Hepatocyte (in vitro differentiated cells): ENCODE data around the gene LEKR1. TPM values are rescaled to one million over a fixed set of nuclear protein-coding genes. Genes with fewer than 3 reads are reported as not detected.

Experiments used
- DNase-seq: peaks from one replicate; pipeline ENCODE4 v3.0.0-alpha.2; 2016; ENCODE audit warnings: low spot score
- H2AFZ ChIP-seq: fragments of 200-600 bp; sonication (generic); 2 replicates; pipeline ENCODE4 v1.6.0; 2016; ENCODE audit warnings: antibody characterized with exemption, mild to moderate bottlenecking
- H3K27ac ChIP-seq: fragments of 200-600 bp; sonication (generic); 2 replicates; pipeline ENCODE4 v1.5.1; 2016; ENCODE audit warnings: mild to moderate bottlenecking
- H3K27me3 ChIP-seq: fragments of 200-600 bp; sonication (generic); 2 replicates; pipeline ENCODE4 v1.6.1; 2016
- H3K36me3 ChIP-seq: fragments of 200-600 bp; sonication (generic); replicated peaks from 2 replicates; pipeline ENCODE4 v1.5.1; 2016; ENCODE audit warnings: low read depth; ENCODE audit not compliant: insufficient read depth
- H3K4me1 ChIP-seq: fragments of 200-600 bp; sonication (generic); 2 replicates; pipeline ENCODE4 v1.5.1; 2016; ENCODE audit warnings: mild to moderate bottlenecking, moderate library complexity; ENCODE audit not compliant: insufficient read depth
- H3K4me2 ChIP-seq: fragments of 200-600 bp; sonication (generic); 2 replicates; pipeline ENCODE4 v1.6.0; 2016
- H3K4me3 ChIP-seq: fragments of 200-600 bp; sonication (generic); 2 replicates; pipeline ENCODE4 v1.5.1; 2016; ENCODE audit warnings: mild to moderate bottlenecking
- H3K79me2 ChIP-seq: fragments of 200-600 bp; sonication (generic); 2 replicates; pipeline ENCODE4 v1.6.0; 2017; ENCODE audit warnings: mild to moderate bottlenecking
- H3K9me2 ChIP-seq: fragments of 200-600 bp; sonication (generic); replicated peaks from 2 replicates; pipeline ENCODE4 v1.6.0; 2017; ENCODE audit warnings: mild to moderate bottlenecking; ENCODE audit not compliant: insufficient read depth
- H3K9me3 ChIP-seq: fragments of 200-600 bp; sonication (generic); 2 replicates; pipeline ENCODE4 v1.5.1; 2016; ENCODE audit warnings: low read depth, mild to moderate bottlenecking
- H4K20me1 ChIP-seq: fragments of 200-600 bp; sonication (generic); 2 replicates; pipeline ENCODE4 v1.6.0; 2016; ENCODE audit warnings: mild to moderate bottlenecking; ENCODE audit not compliant: insufficient read depth, poor library complexity, severe bottlenecking
- EZH2 ChIP-seq: fragments of 200-600 bp; sonication (generic); IDR thresholded peaks from 2 replicates; pipeline ENCODE4 v1.6.1; 2016; ENCODE audit warnings: antibody characterized with exemption, mild to moderate bottlenecking, borderline replicate concordance
- EZH2phosphoT487 ChIP-seq: fragments of 200-600 bp; sonication (generic); IDR thresholded peaks from one replicate; pipeline ENCODE4 v1.6.1; 2018; ENCODE audit warnings: antibody characterized with exemption, mild to moderate bottlenecking, low read depth, moderate library complexity; ENCODE audit not compliant: unreplicated experiment, severe bottlenecking
- WGBS: methylation state at CpG from one replicate; pipeline ENCODE4 v1.1.6; 2016; ENCODE audit warnings: low lambda C conversion rate; ENCODE audit errors: missing lambda C conversion rate; 5-methylcytosine and 5-hydroxymethylcytosine counted together
- polyA plus RNA-seq: library from polyadenylated mRNA; unstranded; fragments of >200 nt; fragmentation: Nextera tagmentation; extraction: Ambion mirVana; gene quantifications from 2 replicates; pipeline ENCODE4 v1.2.1, GENCODE V29; 2016
- total RNA-seq: library from RNA; depleted of rRNA; stranded (reverse); fragments of >200 nt; gene quantifications from 2 replicates; pipeline ENCODE4 v1.2.3, GENCODE V29; 2014
- TF ChIP-seq, protein P1 (sequence below): fragments of 200-600 bp; sonication (generic); IDR thresholded peaks from 2 replicates; pipeline ENCODE4 v1.5.1; 2016; ENCODE audit warnings: antibody characterized with exemption, mild to moderate bottlenecking; ENCODE audit not compliant: poor library complexity

The LEKR1 gene
- total RNA-seq (0.76 and 1.1 TPM in 2 replicates), polyA plus RNA-seq (2.1 and 3.4 TPM in 2 replicates)

DNA sequence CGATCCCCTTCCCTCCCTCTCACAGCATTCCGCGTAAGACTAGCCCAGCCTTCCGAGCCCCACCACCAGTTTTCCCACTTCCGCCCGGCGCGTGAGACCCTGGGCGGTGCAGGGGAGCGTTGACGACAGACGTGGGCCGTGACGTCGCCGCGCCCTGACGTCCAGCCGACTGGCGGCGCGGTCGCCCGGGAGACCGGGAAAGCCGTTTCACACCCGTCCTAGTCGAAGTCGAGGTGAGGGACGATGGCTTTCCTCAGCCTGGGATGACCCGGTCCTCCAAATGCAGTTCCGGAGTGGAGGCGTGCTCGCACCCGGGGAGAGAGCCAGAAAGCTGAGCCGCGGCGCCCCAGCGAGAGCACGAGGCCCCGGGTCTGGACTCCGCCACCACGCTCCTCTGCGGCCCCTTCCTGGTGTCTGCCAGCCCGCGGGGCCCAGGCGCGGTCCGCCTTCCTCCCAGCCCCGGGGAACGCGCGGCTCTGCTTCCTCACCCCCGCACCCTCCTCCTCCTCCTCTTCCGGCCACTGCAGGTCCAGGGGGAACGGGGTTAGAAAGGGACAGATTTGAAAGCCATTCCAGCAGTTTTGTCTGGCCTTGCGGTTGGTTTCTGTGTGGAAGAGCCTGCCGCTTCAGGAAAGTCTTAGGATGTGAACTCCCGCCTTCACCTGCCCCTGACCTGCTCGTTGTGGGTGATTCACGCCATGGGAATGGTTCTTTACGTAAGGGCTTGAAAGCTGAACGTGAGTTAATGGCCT lies at the start of gene LEKR1:
Gene LEKR1 (plus strand): TSS at position 210 of the 752 bp plus-strand sequence. CDS start 2,977 bp downstream, outside the sequence.
- Histone ChIP-seq H3K79me2 (peaks cover 10% of the 10 kb centered on the region), H2AFZ (peak within 1 kb of the TSS; percentile 57), H4K20me1 (no peaks in the 10 kb centered on the region), H3K4me2 (peak within 1 kb of the TSS; percentile 88), H3K27ac (peak within 1 kb of the TSS; percentile 100), H3K4me3 (peak within 1 kb of the TSS; percentile 65), H3K4me1 (peaks cover 10% of the 10 kb centered on the region), H3K9me3 (no peaks in the 10 kb centered on the region), H3K27me3 (no peaks in the 10 kb centered on the region), H3K9me2 (no peaks in the 10 kb centered on the region), H3K36me3 (no peaks in the 10 kb centered on the region)
- under 1% methylated on average over 60 of the region's 63 CpGs for WGBS
- TF ChIP-seq, protein P1, sequence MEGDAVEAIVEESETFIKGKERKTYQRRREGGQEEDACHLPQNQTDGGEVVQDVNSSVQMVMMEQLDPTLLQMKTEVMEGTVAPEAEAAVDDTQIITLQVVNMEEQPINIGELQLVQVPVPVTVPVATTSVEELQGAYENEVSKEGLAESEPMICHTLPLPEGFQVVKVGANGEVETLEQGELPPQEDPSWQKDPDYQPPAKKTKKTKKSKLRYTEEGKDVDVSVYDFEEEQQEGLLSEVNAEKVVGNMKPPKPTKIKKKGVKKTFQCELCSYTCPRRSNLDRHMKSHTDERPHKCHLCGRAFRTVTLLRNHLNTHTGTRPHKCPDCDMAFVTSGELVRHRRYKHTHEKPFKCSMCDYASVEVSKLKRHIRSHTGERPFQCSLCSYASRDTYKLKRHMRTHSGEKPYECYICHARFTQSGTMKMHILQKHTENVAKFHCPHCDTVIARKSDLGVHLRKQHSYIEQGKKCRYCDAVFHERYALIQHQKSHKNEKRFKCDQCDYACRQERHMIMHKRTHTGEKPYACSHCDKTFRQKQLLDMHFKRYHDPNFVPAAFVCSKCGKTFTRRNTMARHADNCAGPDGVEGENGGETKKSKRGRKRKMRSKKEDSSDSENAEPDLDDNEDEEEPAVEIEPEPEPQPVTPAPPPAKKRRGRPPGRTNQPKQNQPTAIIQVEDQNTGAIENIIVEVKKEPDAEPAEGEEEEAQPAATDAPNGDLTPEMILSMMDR: no peak
- TF ChIP-seq EZH2phosphoT487 (no peak), EZH2 (no peak)
- DNase-seq: peak; percentile 93

DNA sequence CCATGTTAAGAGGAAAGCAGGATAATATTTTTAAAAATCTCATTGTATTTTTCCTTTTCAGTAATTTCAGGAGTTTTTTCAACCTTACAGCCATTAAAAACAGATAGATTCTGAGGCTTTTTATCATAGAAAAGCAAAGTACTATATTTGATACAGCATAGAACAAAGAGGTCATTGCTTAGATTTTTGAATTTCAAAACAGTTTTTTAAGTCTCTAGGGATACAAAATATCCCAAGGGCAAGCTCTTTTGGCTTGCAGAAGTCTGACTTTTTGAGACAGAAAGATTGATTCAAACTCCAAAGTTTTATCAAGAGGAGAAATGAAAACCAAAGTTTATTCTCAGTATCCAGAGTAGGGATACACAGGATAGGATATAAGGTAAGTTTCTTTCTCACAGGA lies 49.3 kb upstream of the LEKR1 start:
- Histone ChIP-seq H3K4me1 (no peaks in the 10 kb centered on the region), H3K27me3 (no peaks in the 10 kb centered on the region), H2AFZ (no peak overlapping the region), H3K4me2 (no peak overlapping the region), H3K79me2 (no peaks in the 10 kb centered on the region), H3K36me3 (no peaks in the 10 kb centered on the region), H3K9me2 (no peaks in the 10 kb centered on the region), H3K27ac (no peak overlapping the region), H3K9me3 (no peaks in the 10 kb centered on the region), H4K20me1 (no peaks in the 10 kb centered on the region), H3K4me3 (no peak overlapping the region)
- DNase-seq: no peak
- TF ChIP-seq EZH2phosphoT487 (no peak), EZH2 (no peak)
- TF ChIP-seq, protein P1: no peak

DNA sequence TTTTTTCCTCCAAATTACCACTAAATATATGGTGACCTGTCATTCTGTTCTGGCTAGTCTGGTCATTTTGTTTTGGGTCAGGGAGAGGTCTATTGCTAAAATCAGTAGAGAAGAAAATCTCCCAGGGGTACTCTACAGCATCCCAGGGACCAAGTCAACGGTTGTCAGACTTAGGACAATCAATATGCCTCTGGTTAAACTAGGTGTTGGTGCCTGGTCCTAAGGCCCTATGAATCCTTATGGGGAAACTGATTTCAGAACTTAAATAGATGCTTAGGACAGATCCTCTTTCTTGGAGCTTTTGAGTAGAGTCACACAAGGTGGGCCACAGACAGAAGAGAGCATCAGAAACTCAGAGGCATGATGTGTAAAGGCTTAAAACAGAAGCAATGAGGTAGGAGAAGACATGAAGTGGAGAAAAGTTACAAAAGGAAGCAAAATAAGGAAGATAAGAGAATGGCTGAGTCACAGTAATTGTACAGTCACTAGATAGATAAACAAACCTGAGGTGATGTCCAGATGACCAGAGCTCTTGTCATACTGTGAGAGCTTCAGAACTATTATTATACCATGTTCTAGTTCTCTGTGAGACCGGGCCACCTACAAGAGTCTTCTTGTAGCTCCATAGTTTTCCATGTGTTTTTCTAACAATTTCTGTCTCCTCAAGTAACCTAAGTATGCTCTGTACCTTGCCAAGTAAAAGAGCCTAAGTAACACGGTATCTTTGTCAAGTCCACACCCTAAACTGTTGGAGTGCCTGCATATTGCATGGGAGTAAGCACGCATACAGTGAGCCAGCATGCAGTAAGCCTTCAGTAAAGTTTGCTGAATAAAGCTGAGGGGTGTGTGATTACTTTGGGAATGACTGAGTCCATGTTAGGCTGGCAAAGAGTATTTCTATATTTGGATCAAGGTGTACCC lies 44.6 kb upstream of the LEKR1 start:
- peak overlapping the region; percentile 84 for H3K27ac ChIP-seq
- no peaks in the 10 kb centered on the region for H3K79me2 ChIP-seq
- TF ChIP-seq, protein P1: no peak
- TF ChIP-seq EZH2 (no peak), EZH2phosphoT487 (no peak)
- WGBS: 89% methylated on average over 4 of the region's 4 CpGs
- H2AFZ ChIP-seq: no peak overlapping the region
- no peaks in the 10 kb centered on the region for H3K36me3 ChIP-seq
- H3K27me3 ChIP-seq: no peaks in the 10 kb centered on the region
- H3K4me1 ChIP-seq: no peaks in the 10 kb centered on the region
- no peak overlapping the region for H3K4me3 ChIP-seq
- no peaks in the 10 kb centered on the region for H4K20me1 ChIP-seq
- no peaks in the 10 kb centered on the region for H3K9me3 ChIP-seq
- peak; percentile 26 for DNase-seq
- H3K4me2 ChIP-seq: no peak overlapping the region
- H3K9me2 ChIP-seq: no peaks in the 10 kb centered on the region
